K562 (cell line): ENCODE measurements around the gene BTBD17. TPM values are rescaled to one million over a fixed set of nuclear protein-coding genes. Genes with fewer than 3 reads are reported as not detected.
A peak's percentile ranks its signal among the peaks of the same experiment; 100 is the strongest.

Experiments used
- ATAC-seq: fragments of 200-7000 bp; cut with Tn5 transposase; 3 replicates; pipeline ENCODE4 v1.9.1; 2020; ENCODE audit warnings: moderate library complexity
- BruUV-seq: library from RNA; stranded (reverse); fragments of 400-500 nt; replicated peaks from 2 replicates; lab custom pipeline; 2021; lab: Mats Ljungman, UMichigan
- CTCF ChIA-PET: fragments of 300-600 bp; formaldehyde crosslinking; extraction: SDS; loops from one replicate; lab custom pipeline; 2021; ENCODE audit warnings: low intra/inter-chr PET ratio; lab: Yijun Ruan, JAX
- POLR2A ChIA-PET: fragments of 300-600, 350-650 bp; sonication (Branson Sonifier 250); formaldehyde crosslinking; extraction: SDS; loops from one replicate; lab custom pipeline; 2021; ENCODE audit warnings: antibody characterized with exemption, inconsistent platforms; lab: Yijun Ruan, JAX
- DNase-seq, 4 experiments: peaks; one replicate each; pipeline versions ENCODE4 v3.0.0 to v3.0.0-alpha.2; 2011 to 2018; ENCODE audit warnings: low spot score in 3 of 4, mixed read lengths in 3 of 4; ENCODE audit errors: extremely low read depth in 1 of 4
- FAIRE-seq: peaks from 2 replicates; lab custom pipeline; 2011; peaks lifted over from hg19 to GRCh38; lab: Jason Lieb, UNC
- H2AFZ ChIP-seq: 2 replicates; pipeline ENCODE4 v1.6.0; 2011; ENCODE audit warnings: low read depth, low read length, control low read depth, inconsistent platforms
- H3K27ac ChIP-seq: fragments of 200-600 bp; 3 replicates; pipeline ENCODE4 v1.8.0; 2011; ENCODE audit warnings: low read depth, mild to moderate bottlenecking, control low read depth, inconsistent platforms, low read length, moderate library complexity, mixed read lengths; ENCODE audit errors: extremely low read depth
- H3K27me3 ChIP-seq, 2 experiments: fragments of 300-600 bp in 1 of 2; 2 replicates in 1 of 2; 3 replicates in 1 of 2; pipeline versions ENCODE4 v1.6.0 to v1.8.0; 2011; ENCODE audit warnings: inconsistent platforms in 2 of 2, low read length in 2 of 2, mild to moderate bottlenecking in 1 of 2, mixed read lengths in 1 of 2, moderate library complexity in 1 of 2; ENCODE audit not compliant: control insufficient read depth in 2 of 2, insufficient read depth in 2 of 2
- H3K36me3 ChIP-seq: fragments of 300-600 bp; 3 replicates; pipeline ENCODE4 v1.8.0; 2011; ENCODE audit warnings: mild to moderate bottlenecking, low read length, inconsistent platforms; ENCODE audit not compliant: control insufficient read depth, insufficient read depth
- H3K4me1 ChIP-seq, 2 experiments: fragments of 200-600 bp in 1 of 2; replicated peaks in 1 of 2; 2 replicates in 1 of 2; 3 replicates in 1 of 2; pipeline versions ENCODE4 v1.5.1 to v1.8.0; 2011; ENCODE audit warnings: inconsistent platforms in 2 of 2, low read length in 2 of 2, mild to moderate bottlenecking in 1 of 2, mixed read lengths in 1 of 2, moderate library complexity in 1 of 2; ENCODE audit not compliant: control insufficient read depth in 2 of 2, insufficient read depth in 2 of 2
- H3K4me2 ChIP-seq: 2 replicates; pipeline ENCODE4 v1.6.1; 2011; ENCODE audit warnings: low read length, control low read depth, inconsistent platforms, mixed read lengths; ENCODE audit not compliant: insufficient read depth
- H3K4me3 ChIP-seq: fragments of 200-600 bp; sonication (generic), shearing (Covaris generic); 2 replicates; pipeline ENCODE4 v1.5.1; 2016; ENCODE audit warnings: control low read depth, inconsistent platforms
- H3K79me2 ChIP-seq: fragments of 200-600 bp; 3 replicates; pipeline ENCODE4 v1.8.0; 2011; ENCODE audit warnings: low read length, inconsistent platforms; ENCODE audit not compliant: control insufficient read depth, insufficient read depth
- H3K9ac ChIP-seq, 2 experiments: 2 replicates each; pipeline versions ENCODE4 v1.6.0 to v1.6.1; 2011; ENCODE audit warnings: low read depth in 2 of 2, low read length in 2 of 2, control low read depth in 1 of 2, inconsistent platforms in 1 of 2, mild to moderate bottlenecking in 1 of 2, mixed read lengths in 1 of 2; ENCODE audit not compliant: insufficient read depth in 1 of 2
- H3K9me1 ChIP-seq: one replicate; pipeline ENCODE4 v1.6.0; 2011; ENCODE audit warnings: inconsistent platforms, mild to moderate bottlenecking, low read length, moderate library complexity; ENCODE audit not compliant: control insufficient read depth, insufficient read depth
- H3K9me3 ChIP-seq: replicated peaks from 2 replicates; pipeline ENCODE4 v1.5.1; 2011; ENCODE audit warnings: low read depth, low read length, inconsistent platforms; ENCODE audit not compliant: control insufficient read depth, insufficient read depth
- H4K20me1 ChIP-seq: replicated peaks from 2 replicates; pipeline ENCODE4 v1.6.1; 2011; ENCODE audit warnings: low read length, inconsistent platforms, mixed read lengths; ENCODE audit not compliant: control insufficient read depth, insufficient read depth
- ATF4 ChIP-seq: fragments of 450-650 bp; formaldehyde crosslinking; IDR thresholded peaks from 2 replicates; pipeline ENCODE4 v1.4.0; 2022; ENCODE audit warnings: mild to moderate bottlenecking, moderate library complexity
- HMGN3 ChIP-seq: IDR thresholded peaks from 2 replicates; pipeline ENCODE4 v1.6.1; 2011; ENCODE audit warnings: borderline replicate concordance, low read depth, mild to moderate bottlenecking, mixed read lengths, low read length; ENCODE audit not compliant: insufficient read length; ENCODE audit errors: extremely low read depth
- LEF1 ChIP-seq: fragments of 450-650 bp; IDR thresholded peaks from 2 replicates; pipeline ENCODE4 v1.6.1; 2016; ENCODE audit warnings: mild to moderate bottlenecking
- MTA3 ChIP-seq: fragments of 450-650 bp; formaldehyde crosslinking; IDR thresholded peaks from 2 replicates; pipeline ENCODE4 v1.6.1; 2017; ENCODE audit warnings: mild to moderate bottlenecking, borderline replicate concordance
- SMAD1 ChIP-seq: fragments of 150-350 bp; IDR thresholded peaks from 2 replicates; pipeline ENCODE4 v1.6.1; 2014; ENCODE audit warnings: low read length, low read depth; ENCODE audit not compliant: partially characterized antibody
- SP2 ChIP-seq: IDR thresholded peaks from 2 replicates; pipeline ENCODE4 v1.6.1; 2011; ENCODE audit warnings: mild to moderate bottlenecking, low read depth, low read length, moderate library complexity; ENCODE audit not compliant: poor library complexity, severe bottlenecking; ENCODE audit errors: extremely low read depth
- STAT6 ChIP-seq: sonication (generic); formaldehyde crosslinking; IDR thresholded peaks from 2 replicates; pipeline ENCODE4 v1.8.1; 2023; ENCODE audit warnings: mild to moderate bottlenecking, missing genetic modification reagents
- WGBS: fragments of 100-300 bp; shearing (Covaris generic); methylation state at CpG from one replicate; pipeline ENCODE4 v1.1.6; 2016; ENCODE audit warnings: low coverage, mixed read lengths; ENCODE audit not compliant: insufficient coverage; ENCODE audit errors: missing lambda C conversion rate; 5-methylcytosine and 5-hydroxymethylcytosine counted together
- in situ Hi-C: fragments of 300-500 bp; cut with MboI; formaldehyde crosslinking; loops from 4 replicates; pipeline ENCODE4 v1.15.0; 2018; ENCODE audit warnings: inconsistent platforms, mixed read lengths
- intact Hi-C: fragments of 100-400 bp; cut with micrococcal nuclease; formaldehyde crosslinking; loops from 2 replicates; pipeline ENCODE4 v1.14.2; 2022
- polyA plus RNA-seq, 8 experiments: library from polyadenylated mRNA; depleted of rRNA in 4 of 8; stranded (reverse) in 5 of 8; unstranded in 3 of 8; fragments of >200 nt; fragmentation: Nextera tagmentation in 2 of 8; fragmentation: Illumina TruSeq in 1 of 8; extraction: Ambion mirVana in 2 of 8; extraction: Trizol in 1 of 8; gene quantifications; 2 replicates each; pipeline versions ENCODE4 v1.2.1 to v1.2.3, GENCODE V29; 2011 to 2014; ENCODE audit warnings: inconsistent platforms in 1 of 8, missing spikeins in 1 of 8
- total RNA-seq, 7 experiments: library from RNA; depleted of rRNA in 6 of 7; stranded (reverse); fragments of >200 nt in 6 of 7; fragmentation: Illumina TruSeq in 2 of 7; extraction: Trizol in 2 of 7; gene quantifications; 2 replicates each; pipeline versions ENCODE4 v1.2.1 to v1.2.3, GENCODE V29; 2011 to 2021; ENCODE audit warnings: low replicate concordance in 1 of 7

BTBD17 gene
- total and polyA plus RNA-seq, 9 of the 15 experiments (the other 6 are each of a cell fraction or from before 2014, with no cell fraction given), result not detected

- Histone ChIP-seq H3K4me3 (no peak overlapping the region), H3K4me2 (no peak overlapping the region), H3K9ac (peak overlapping the region in 1 of 2 experiments; percentile 26; a peak in 1 of 4 replicates), H3K9me1 (no peaks in the 10 kb centered on the region), H3K79me2 (no peaks in the 10 kb centered on the region), H3K27ac (no peak overlapping the region), H3K4me1 (peaks cover 0 to 45% of the 10 kb centered on the region in 2 experiments; a peak in 2 of 5 replicates), H4K20me1 (peaks cover 4% of the 10 kb centered on the region; the same call in 1 of the 2 replicates), H2AFZ (no peak overlapping the region), H3K36me3 (no peaks in the 10 kb centered on the region), H3K9me3 (no peaks in the 10 kb centered on the region), H3K27me3 (peaks cover 31 to 80% of the 10 kb centered on the region in 2 experiments)
- 0% methylated on average over 6 of the region's 10 CpGs for WGBS
- ATAC-seq (no peak), FAIRE-seq (no peak), DNase-seq (no peak)
- POLR2A ChIA-PET, result interaction anchor here (0.7 to 1.2 kb wide), 4 partner anchors 10 to 63 kb away, joined by 3 to 5 read pairs (median 3); no protein-coding TSS in a partner anchor
- CTCF ChIA-PET, result interaction anchor here (0.9 to 1.9 kb wide), 2 partner anchors 54 to 140 kb away, joined by 4 to 21 read pairs; no protein-coding TSS in a partner anchor
- no peak for TF ChIP-seq STAT6 (CRISPR knock-in tag)
- TF ChIP-seq ATF4 (CRISPR knock-in tag), result no peak
- no peak for TF ChIP-seq SMAD1
- TF ChIP-seq LEF1, result no peak
- TF ChIP-seq SP2, result no peak
- no peak for TF ChIP-seq MTA3
- no peak for TF ChIP-seq HMGN3
- no TSS peak for BruUV-seq
- in situ Hi-C loops, result loop anchor here (5.0 kb wide), 1 partner anchor 141 kb away; the partner anchor contains the start of gene TTYH2
- intact Hi-C loops, result no loop called here
Observed at GRCh38 chr17:74353446-74354060, 8.1 kb downstream of the BTBD17 start.
